Heart left ventricle (tissue), 16 donors: ENCODE results near the gene AZIN2. TPM values are rescaled to one million over a fixed set of nuclear protein-coding genes. Genes with fewer than 3 reads are reported as not detected.

Experiments used
- ATAC-seq, 4 donors: fragments of 200-7000 bp; cut with Tn5 transposase; one replicate each; pipeline ENCODE4 v1.9.1; 2020 to 2022; ENCODE audit warnings: moderate library complexity in 4 of 4, mild to moderate bottlenecking in 3 of 4, moderate number of reproducible peaks in 1 of 4
- DNase-seq, 5 donors: peaks; one replicate each; pipeline ENCODE4 v3.0.0-alpha.2; 2020
- H3K27ac ChIP-seq, 12 donors: fragments of 200-600 bp; sonication (generic) in 4 of 12; one replicate each; pipeline versions ENCODE4 v1.5.0 to v1.8.0; 2016 to 2022; ENCODE audit warnings: mild to moderate bottlenecking in 2 of 12
- H3K27me3 ChIP-seq, 9 donors: fragments of 200-600 bp; sonication (generic) in 2 of 9; one replicate each; pipeline versions ENCODE4 v1.5.1 to v1.8.0; 2016 to 2022; ENCODE audit warnings: mild to moderate bottlenecking in 3 of 9
- H3K36me3 ChIP-seq, 9 donors: fragments of 200-600 bp; sonication (generic) in 2 of 9; one replicate each; pipeline versions ENCODE4 v1.5.0 to v1.8.0; 2018 to 2022; ENCODE audit warnings: mild to moderate bottlenecking in 2 of 9
- H3K4me1 ChIP-seq, 12 donors: fragments of 200-600 bp; sonication (generic) in 4 of 12; one replicate each; pipeline versions ENCODE4 v1.5.0 to v1.8.0; 2016 to 2022; ENCODE audit warnings: mild to moderate bottlenecking in 3 of 12
- H3K4me3 ChIP-seq, 12 donors: fragments of 200-600 bp; sonication (generic) in 4 of 12; one replicate each; pipeline versions ENCODE4 v1.5.0 to v1.8.0; 2017 to 2022; ENCODE audit warnings: mild to moderate bottlenecking in 9 of 12, moderate library complexity in 4 of 12
- H3K9me3 ChIP-seq, 12 donors: fragments of 200-600 bp; sonication (generic) in 4 of 12; one replicate each; pipeline versions ENCODE4 v1.5.0 to v1.8.0; 2016 to 2022; ENCODE audit warnings: mild to moderate bottlenecking in 1 of 12
- CTCF ChIP-seq, 12 donors: fragments of 200-600 bp; sonication (generic) in 4 of 12; IDR thresholded peaks; one replicate each; pipeline versions ENCODE4 v1.5.0 to v1.8.0; 2018 to 2022; ENCODE audit warnings: antibody characterized with exemption in 12 of 12, mild to moderate bottlenecking in 5 of 12
- POLR2A ChIP-seq, 2 donors: fragments of 450-650 bp; IDR thresholded peaks; one replicate each; pipeline ENCODE4 v1.6.1; 2017; ENCODE audit warnings: antibody characterized with exemption in 2 of 2, mild to moderate bottlenecking in 2 of 2, moderate library complexity in 2 of 2
- WGBS, 4 donors: extraction: QIAGEN DNeasy Blood & Tissue Kit in 2 of 4; methylation state at CpG; one replicate each; pipeline versions ENCODE4 v1.1.5 to v1.1.7; 2013 to 2018; 5-methylcytosine and 5-hydroxymethylcytosine counted together
- intact Hi-C, 10 donors: fragments of 100-400 bp; cut with DNase I; formaldehyde crosslinking; loops; one replicate each; pipeline versions ENCODE4 v1.11.1 to v1.14.2; 2022
- polyA plus RNA-seq, 2 donors: library from polyadenylated mRNA; stranded (reverse); fragments of 200-250 nt; gene quantifications; one replicate each; pipeline ENCODE4 v1.2.3, GENCODE V29; 2013
- total RNA-seq, 9 donors: library from RNA; depleted of rRNA in 2 of 9; stranded (reverse); fragments of >200 nt in 2 of 9; fragmentation: NEBNext Ultra II Directional in 3 of 9; extraction: Animal tissue kit (Norgen Biotek cat#: 25700) in 3 of 9; gene quantifications; one replicate each; pipeline versions ENCODE4 v1.1.0 to v1.2.4, GENCODE V29; 2016 to 2023
- donor health status: ischemic (EF 13 %, LVEDD 7.1; RV severe dilation, severe dysfunction).
- donor health status: healthy with polysubstance abuse.
- donor health status: DM: no; HTN: yes; CAD: no.
- donor health status: DM: no; HTN: no; CAD: no.
- donor health status: ischemic (EF 25% LVEDD 6.9; RV normal size, moderate dysfunction).
- donor health status: ischemic (EF 25% LVEDD 5.7; RV mildly dilated, moderate dysfunction).
- donor health status: healthy.
- donor health status: DM: yes; HTN: yes; CAD: no.
- donor health status: ischemic (EF 35%, LVEDD 5.7; RV mildly dilated, moderate dysfunction).
- donor health status: nonischemic (EF 11% LVEDD 7.7; RV severe dilation, severe dysfunction).
- donor health status: DM: yes; HTN: yes; CAD: no.
- donor health status: PGD.
- donor health status: ischemic (EF 29% LVEDD 5.4; RV normal size, mild dysfunction).
- donor health status: nonischemic (EF 23%, LVEDD 6.1; RV moderate dilation, normal function).

AZIN2 gene
- total and polyA plus RNA-seq, 11 donors = 1.3 to 5.4 (median 3.1) TPM

- Histone ChIP-seq H3K36me3 (peaks cover 0 to 26% (median 0%) of the 10 kb centered on the region in 9 donors), H3K4me1 (peaks cover 0 to 33% (median 13%) of the 10 kb centered on the region in 12 donors), H3K4me3 (no peak overlapping the region), H3K9me3 (no peaks in the 10 kb centered on the region), H3K27me3 (peaks cover 0 to 7% (median 0%) of the 10 kb centered on the region in 9 donors), H3K27ac (no peak overlapping the region)
- DNase-seq = no peak
- WGBS, 4 donors = 82 to 93% (median 91%) methylated on average over 4 of the region's 4 CpGs
- intact Hi-C loops = loop anchor here in 8 of 10 donors (2.0 to 10.0 kb wide), 9 partner anchors 151 to 681 kb away; partner anchors contain the start of genes FNDC5 (in 1 of the 8), S100PBP (in 1 of the 8) and YARS1 (in 1 of the 8)
- no peak for TF ChIP-seq CTCF (IDR thresholded peaks at IDR 0.05)
- no peak for TF ChIP-seq POLR2A (IDR thresholded peaks at IDR 0.05)
- ATAC-seq = no peak
Observed at GRCh38 chr1:33085332-33085731, 4.4 kb downstream of the AZIN2 start.

- Histone ChIP-seq H3K4me3 (no peak overlapping the region), H3K9me3 (no peaks in the 10 kb centered on the region), H3K27me3 (peaks cover 0 to 7% (median 0%) of the 10 kb centered on the region in 9 donors), H3K36me3 (peaks cover 0 to 26% (median 0%) of the 10 kb centered on the region in 9 donors), H3K4me1 (peaks cover 0 to 23% (median 4%) of the 10 kb centered on the region in 12 donors), H3K27ac (no peak overlapping the region)
- ATAC-seq (peak; percentile 66 to 89 (median 86)), DNase-seq (peak; percentile 74 to 84 (median 77))
- no peak for TF ChIP-seq POLR2A (IDR thresholded peaks at IDR 0.05)
- peak; percentile 66 to 86 (median 77) for TF ChIP-seq CTCF (IDR thresholded peaks at IDR 0.05)
- whole genome bisulfite sequencing, 4 donors = 24 to 43% (median 25%) methylated on average over 6 to 12 of the region's 12 CpGs
- intact Hi-C loops = loop anchor here in 9 of 10 donors (1.0 to 10.0 kb wide), 11 partner anchors 152 to 682 kb away; partner anchors contain the start of genes FNDC5 (in 1 of the 9), S100PBP (in 1 of the 9) and YARS1 (in 1 of the 9)
Observed at GRCh38 chr1:33086384-33086850, 5.5 kb downstream of the AZIN2 start.

- ATAC-seq = no peak
- Histone ChIP-seq H3K4me3 (no peak overlapping the region), H3K27me3 (no peaks in the 10 kb centered on the region), H3K9me3 (no peaks in the 10 kb centered on the region), H3K4me1 (peaks cover 0 to 15% (median 0%) of the 10 kb centered on the region in 12 donors), H3K27ac (no peak overlapping the region), H3K36me3 (peaks cover 0 to 26% (median 0%) of the 10 kb centered on the region in 9 donors)
- TF ChIP-seq CTCF (IDR thresholded peaks at IDR 0.05) = no peak
- TF ChIP-seq POLR2A (IDR thresholded peaks at IDR 0.05) = no peak
- intact Hi-C loops = loop anchor here in 8 of 10 donors (2.0 to 10.0 kb wide), 9 partner anchors 153 to 683 kb away; partner anchors contain the start of genes FNDC5 (in 1 of the 8), S100PBP (in 1 of the 8) and YARS1 (in 1 of the 8)
- 80 to 84% (median 81%) methylated on average over 6 of the region's 6 CpGs for WGBS, 4 donors
- no peak for DNase-seq
Observed at GRCh38 chr1:33087677-33088076, 6.7 kb downstream of the AZIN2 start.

- no peak for ATAC-seq
- Histone ChIP-seq H3K36me3 (peaks cover 0 to 26% (median 0%) of the 10 kb centered on the region in 9 donors), H3K4me3 (no peak overlapping the region), H3K27ac (peak overlapping the region in 1 of 12 donors; percentile 13), H3K4me1 (peaks cover 0 to 15% (median 0%) of the 10 kb centered on the region in 12 donors), H3K9me3 (no peaks in the 10 kb centered on the region), H3K27me3 (no peaks in the 10 kb centered on the region)
- intact Hi-C loops = loop anchor here in 8 of 10 donors (5.0 to 10.0 kb wide), 8 partner anchors 154 to 684 kb away; partner anchors contain the start of genes FNDC5 (in 1 of the 8), S100PBP (in 1 of the 8) and YARS1 (in 1 of the 8)
- no peak for TF ChIP-seq POLR2A (IDR thresholded peaks at IDR 0.05)
- no peak for TF ChIP-seq CTCF (IDR thresholded peaks at IDR 0.05)
- WGBS, 4 donors = 74 to 78% (median 75%) methylated on average over 9 of the region's 9 CpGs
- no peak for DNase-seq
Observed at GRCh38 chr1:33088119-33088906, 7.4 kb downstream of the AZIN2 start.
